GM06990 (cell line): ENCODE measurements around the gene SSU72.
A peak's percentile ranks its signal among the peaks of the same experiment; 100 is the strongest.

Experiments
- DNase-seq: peaks from one replicate; pipeline ENCODE4 v3.0.0-alpha.2; 2011; ENCODE audit not compliant: insufficient read length; ENCODE audit errors: extremely low read depth
- H3K27me3 ChIP-seq: replicated peaks from 2 replicates; pipeline ENCODE4 v1.6.0; 2011; ENCODE audit warnings: low read length; ENCODE audit not compliant: control insufficient read depth, insufficient read depth
- H3K36me3 ChIP-seq: 2 replicates; pipeline ENCODE4 v1.5.1; 2011; ENCODE audit warnings: low read length; ENCODE audit not compliant: control insufficient read depth, insufficient read depth
- H3K4me3 ChIP-seq: replicated peaks from 2 replicates; pipeline ENCODE4 v1.5.1; 2011; ENCODE audit warnings: low read depth, mild to moderate bottlenecking, control low read depth, low read length
- TF ChIP-seq, protein P1 (sequence below): IDR thresholded peaks from 2 replicates; pipeline ENCODE4 v1.5.1; 2011; ENCODE audit warnings: low read length, control low read depth, mild to moderate bottlenecking, inconsistent platforms; ENCODE audit not compliant: insufficient read depth, poor library complexity, severe bottlenecking

SSU72 gene

DNA sequence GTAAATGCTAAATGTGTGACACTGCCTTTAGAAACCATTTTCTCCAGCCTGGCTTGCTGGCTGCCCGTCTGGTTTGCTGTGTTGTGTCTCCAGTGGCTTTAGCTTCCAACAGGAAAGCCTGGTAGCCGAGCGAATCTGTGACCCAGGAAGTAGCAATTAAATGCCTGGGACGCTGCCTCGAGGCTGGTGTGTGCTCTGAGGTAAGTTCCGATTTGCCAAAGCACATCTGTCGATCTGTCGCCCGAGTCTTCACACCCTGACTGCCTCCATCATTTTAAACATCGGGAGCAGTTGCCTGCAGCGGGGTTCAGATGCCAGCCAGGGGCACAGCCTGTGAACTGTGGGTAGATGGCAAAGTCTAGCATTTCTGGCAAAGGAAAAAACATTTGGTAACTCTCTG, 42.9 kb upstream of the SSU72 start:
- DNase-seq, result no peak
- peaks cover 2% of the 10 kb centered on the region; the same call in 1 of the 2 replicates for H3K36me3 ChIP-seq
- TF ChIP-seq, protein P1, sequence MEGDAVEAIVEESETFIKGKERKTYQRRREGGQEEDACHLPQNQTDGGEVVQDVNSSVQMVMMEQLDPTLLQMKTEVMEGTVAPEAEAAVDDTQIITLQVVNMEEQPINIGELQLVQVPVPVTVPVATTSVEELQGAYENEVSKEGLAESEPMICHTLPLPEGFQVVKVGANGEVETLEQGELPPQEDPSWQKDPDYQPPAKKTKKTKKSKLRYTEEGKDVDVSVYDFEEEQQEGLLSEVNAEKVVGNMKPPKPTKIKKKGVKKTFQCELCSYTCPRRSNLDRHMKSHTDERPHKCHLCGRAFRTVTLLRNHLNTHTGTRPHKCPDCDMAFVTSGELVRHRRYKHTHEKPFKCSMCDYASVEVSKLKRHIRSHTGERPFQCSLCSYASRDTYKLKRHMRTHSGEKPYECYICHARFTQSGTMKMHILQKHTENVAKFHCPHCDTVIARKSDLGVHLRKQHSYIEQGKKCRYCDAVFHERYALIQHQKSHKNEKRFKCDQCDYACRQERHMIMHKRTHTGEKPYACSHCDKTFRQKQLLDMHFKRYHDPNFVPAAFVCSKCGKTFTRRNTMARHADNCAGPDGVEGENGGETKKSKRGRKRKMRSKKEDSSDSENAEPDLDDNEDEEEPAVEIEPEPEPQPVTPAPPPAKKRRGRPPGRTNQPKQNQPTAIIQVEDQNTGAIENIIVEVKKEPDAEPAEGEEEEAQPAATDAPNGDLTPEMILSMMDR, result no peak
- no peaks in the 10 kb centered on the region for H3K27me3 ChIP-seq
- no peak overlapping the region for H3K4me3 ChIP-seq

DNA sequence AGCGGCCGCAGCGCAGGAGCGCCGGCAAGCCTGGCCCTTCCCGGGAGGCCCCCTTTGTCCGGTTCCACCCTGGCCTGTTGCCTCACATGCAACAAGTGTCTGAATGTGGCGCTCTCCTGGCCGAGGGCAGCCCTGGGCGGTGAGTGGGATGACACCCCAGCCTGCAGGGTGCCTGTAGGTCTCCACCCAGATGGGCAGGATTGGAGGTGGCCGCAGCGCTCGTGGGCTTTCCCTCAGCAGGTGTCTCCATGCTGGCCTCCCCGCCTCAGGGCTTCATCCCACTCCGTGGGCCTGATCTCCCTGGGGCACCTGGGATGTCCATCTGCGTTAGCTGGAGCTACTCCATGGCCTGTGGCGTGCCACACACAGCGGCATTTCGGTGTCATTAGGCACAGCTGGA, 42.2 kb upstream of the SSU72 start:
- Histone ChIP-seq H3K36me3 (peaks cover 2% of the 10 kb centered on the region; the same call in 1 of the 2 replicates), H3K27me3 (no peaks in the 10 kb centered on the region), H3K4me3 (peak overlapping the region; percentile 98)
- TF ChIP-seq, protein P1, result no peak
- peak; percentile 14 for DNase-seq

DNA sequence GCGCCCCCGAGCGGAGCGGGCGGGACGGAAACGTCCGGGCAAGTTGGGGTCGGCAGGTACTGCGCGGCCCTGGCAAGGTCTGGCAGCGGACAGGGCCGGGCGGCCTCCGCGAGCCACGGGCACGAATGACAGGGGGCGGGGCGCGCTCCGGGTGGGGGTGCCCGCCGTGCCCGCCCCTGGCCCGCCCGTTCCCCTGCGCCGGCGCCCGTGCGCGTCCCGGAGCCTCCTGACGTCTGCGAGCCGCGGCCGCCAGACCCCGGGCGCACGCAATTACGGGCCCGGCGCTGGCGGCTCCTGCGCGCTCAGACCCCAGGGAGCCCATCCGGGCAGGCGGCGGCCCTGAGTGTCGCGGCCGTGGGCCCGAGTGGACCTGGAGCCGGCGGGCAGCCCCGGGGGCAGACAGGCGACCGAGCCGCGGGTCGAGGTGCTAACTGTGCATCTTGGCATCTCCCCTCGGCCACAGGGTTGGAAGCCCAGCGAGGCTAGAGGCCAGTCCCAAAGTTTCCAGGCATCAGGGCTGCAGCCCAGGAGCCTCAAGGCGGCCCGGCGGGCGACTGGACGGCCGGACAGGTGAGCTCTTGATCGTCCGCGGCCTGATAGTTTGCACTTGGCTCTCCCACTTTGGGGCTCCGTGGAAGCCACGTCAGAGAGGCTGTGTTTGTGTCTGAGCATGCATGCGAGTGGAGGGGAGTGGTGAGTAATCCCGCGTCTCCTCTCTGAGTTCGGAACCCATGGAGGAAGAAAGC, 41.6 kb upstream of the SSU72 start:
- Histone ChIP-seq H3K36me3 (peaks cover 2% of the 10 kb centered on the region; the same call in 1 of the 2 replicates), H3K4me3 (peak overlapping the region; percentile 98), H3K27me3 (no peaks in the 10 kb centered on the region)
- DNase-seq, result peak; percentile 54
- TF ChIP-seq, protein P1, result no peak

DNA sequence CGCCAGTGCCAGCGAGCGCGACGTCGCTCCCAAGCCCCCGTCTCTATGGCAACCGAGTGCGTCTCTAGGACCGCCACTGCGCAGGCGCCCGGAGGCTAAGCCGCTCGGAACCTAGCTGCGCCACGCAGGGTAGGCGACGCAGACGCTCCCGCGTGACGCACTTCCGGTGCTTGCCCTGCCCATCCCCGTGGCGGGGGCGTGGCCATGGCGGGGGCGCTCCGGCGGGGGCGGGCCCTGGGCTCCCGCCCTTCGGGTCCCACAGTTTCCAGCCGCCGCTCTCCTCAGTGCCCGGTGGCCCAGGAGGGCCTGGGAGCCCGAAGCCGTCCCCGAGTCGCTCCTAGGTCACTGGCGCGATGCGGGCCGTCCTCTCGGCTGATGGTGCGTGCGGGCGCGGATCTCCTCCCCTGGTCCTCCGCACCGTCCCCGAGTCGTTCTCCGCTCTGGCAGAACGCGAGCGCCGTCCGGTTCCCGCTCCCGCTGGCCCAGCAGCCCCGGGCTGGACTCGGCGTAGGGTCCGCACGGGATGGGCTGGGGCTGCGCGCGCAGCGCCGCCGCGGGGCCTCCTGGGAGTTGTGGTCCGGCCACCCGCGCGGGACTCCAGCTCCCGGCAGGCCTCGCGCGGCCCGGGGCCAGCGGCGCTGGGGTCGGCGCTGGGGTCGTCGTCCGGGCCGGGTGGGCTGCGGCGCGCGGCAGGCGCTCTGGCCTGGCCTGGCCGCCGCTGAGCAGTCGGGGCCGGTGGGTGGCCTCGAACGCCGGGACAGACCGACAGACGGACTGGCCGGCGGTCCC, 40.8 kb upstream of the SSU72 start, which contains the start of gene MIB2:
Gene MIB2 (plus strand): TSS at position 245 of the 789 bp plus-strand sequence. CDS start 7,953 bp downstream, outside the sequence.
- TF ChIP-seq, protein P1, result no peak
- no peaks in the 10 kb centered on the region for H3K27me3 ChIP-seq
- H3K36me3 ChIP-seq, result 0 out of 2 replicates have a peak, but pooled peaks cover 2% of the 10 kb centered on the region
- DNase-seq, result peak; percentile 95
- H3K4me3 ChIP-seq, result peak within 1 kb of the TSS; percentile 98

DNA sequence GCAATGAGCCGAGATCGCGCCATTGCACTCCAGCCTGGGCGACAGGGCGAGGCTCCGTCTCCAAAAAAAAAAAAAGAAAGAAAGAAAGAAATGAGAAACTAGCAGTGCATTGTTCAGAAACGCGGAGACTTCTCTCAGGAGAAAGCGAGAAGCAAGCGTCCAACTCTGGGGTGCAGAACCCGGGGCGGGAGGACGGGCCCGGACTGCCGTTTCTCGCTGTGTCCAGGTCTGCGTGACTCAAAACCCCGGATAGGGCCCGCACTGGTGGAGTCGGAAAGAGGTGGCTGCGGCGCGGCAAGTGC, 40.2 kb upstream of the SSU72 start:
- Histone ChIP-seq H3K27me3 (no peaks in the 10 kb centered on the region), H3K36me3 (0 out of 2 replicates have a peak, but pooled peaks cover 2% of the 10 kb centered on the region), H3K4me3 (peak overlapping the region; percentile 98)
- TF ChIP-seq, protein P1, result no peak
- no peak for DNase-seq
